Glomerular visceral epithelial cell (primary cell): ENCODE results near the gene PAM16.

Experiments
- DNase-seq: peaks from one replicate; pipeline ENCODE4 v3.0.0-alpha.2; 2016; ENCODE audit errors: extremely low spot score

Gene PAM16

GRCh38 chr16:4319454-4320421 lies 31.4 kb downstream of the PAM16 start:
- no peak for DNase-seq

- no peak for DNase-seq
Observed at GRCh38 chr16:4318967-4319366, 32.2 kb downstream of the PAM16 start.

- no peak for DNase-seq
Observed at GRCh38 chr16:4318451-4318910, 32.6 kb downstream of the PAM16 start.

DNA sequence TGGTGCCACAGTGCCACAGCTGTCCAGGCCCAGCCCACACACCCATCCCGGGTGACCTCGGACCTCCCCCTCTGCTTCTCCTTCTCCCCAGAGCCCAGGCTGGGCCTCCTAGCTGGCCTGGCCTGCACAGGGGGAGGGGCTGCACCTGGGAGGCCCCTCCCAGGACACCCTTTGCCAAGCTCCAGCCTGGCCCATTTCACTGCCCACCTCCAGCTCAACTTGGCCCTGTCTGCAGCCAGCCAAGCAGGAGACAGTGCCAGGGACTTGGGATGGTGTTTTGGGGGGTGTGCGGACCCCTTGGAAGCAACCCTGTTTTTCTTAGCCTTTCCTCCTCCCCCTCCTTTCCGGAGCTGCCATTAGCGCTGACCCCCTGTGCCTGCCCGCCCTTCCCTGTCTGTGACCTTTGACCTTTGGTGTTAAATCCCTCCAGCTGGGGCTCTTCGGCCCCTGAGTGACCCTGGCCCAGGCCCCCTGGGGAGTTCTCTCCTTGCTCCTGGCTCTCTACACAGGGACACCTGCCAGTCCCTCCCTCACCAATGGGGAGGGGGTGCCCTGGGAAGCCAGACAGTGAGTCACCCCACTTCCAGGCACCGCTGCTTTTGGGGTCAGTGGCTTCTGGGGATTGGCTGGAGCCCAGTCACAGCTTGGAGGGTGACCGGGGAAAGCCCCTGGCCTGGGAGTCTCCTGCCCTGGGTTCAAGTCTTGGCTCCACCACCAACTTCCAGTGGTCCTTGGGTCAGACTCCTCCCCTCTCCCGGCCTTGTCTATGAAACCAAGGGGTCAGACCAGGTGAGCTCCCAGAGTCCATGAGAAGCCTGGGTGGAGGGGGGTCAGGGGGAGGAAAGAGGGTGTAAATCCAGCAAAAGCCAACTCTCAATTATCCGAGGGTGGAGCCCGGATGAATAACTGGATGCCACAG lies 33.3 kb downstream of the PAM16 start:
- DNase-seq, result peak; percentile 80

GRCh38 chr16:4316864-4317531 lies 34.1 kb downstream of the PAM16 start:
- DNase-seq, result peak; percentile 78

- no peak for DNase-seq
Observed at GRCh38 chr16:4316108-4316863, 34.8 kb downstream of the PAM16 start.

- peak; percentile 89 for DNase-seq
Observed at GRCh38 chr16:4315186-4316107, 35.7 kb downstream of the PAM16 start, which contains the start of gene GLIS2. Gene GLIS2 (plus strand): TSS chr16:4316067. CDS start chr16:4332281, 16,214 bp downstream.

DNA sequence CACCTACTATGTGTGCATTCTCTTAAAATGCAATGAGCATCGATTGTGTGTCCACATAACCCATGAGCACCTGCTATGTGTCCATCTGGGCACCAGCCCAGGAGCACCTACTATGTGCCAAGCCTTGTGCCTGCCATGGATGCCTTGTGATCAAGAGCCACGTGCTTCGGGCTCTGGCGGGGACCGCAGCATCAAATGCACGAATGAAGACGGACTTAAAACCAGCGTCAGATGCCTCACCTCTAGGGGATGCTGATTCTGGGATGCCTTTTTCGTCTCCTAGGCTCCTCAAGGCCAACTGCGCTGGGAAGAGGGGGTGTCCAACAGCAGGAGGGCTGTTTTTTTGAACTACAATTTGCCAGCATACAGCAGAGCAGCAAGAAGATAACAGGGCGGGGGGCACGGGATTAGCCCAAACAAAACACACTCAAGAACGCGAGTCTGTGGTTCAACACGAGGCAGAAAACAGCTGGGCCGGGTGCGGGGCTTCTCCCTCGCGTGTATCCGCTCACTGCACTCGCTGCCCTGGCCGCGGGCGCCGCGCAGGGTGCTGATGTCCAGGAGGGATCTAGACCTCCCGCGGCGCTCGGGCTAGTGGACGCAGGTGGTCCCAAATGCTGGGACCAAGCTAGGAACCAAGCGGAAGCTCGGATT lies 36.5 kb downstream of the PAM16 start:
- DNase-seq, result peak; percentile 56

- DNase-seq, result peak; percentile 92
Observed at GRCh38 chr16:4313563-4314531, 37.3 kb downstream of the PAM16 start.

GRCh38 chr16:4309833-4310266 lies 41.3 kb downstream of the PAM16 start:
- DNase-seq, result peak; percentile 86

- DNase-seq, result no peak
Observed at GRCh38 chr16:4309102-4309832, 41.9 kb downstream of the PAM16 start.

DNA sequence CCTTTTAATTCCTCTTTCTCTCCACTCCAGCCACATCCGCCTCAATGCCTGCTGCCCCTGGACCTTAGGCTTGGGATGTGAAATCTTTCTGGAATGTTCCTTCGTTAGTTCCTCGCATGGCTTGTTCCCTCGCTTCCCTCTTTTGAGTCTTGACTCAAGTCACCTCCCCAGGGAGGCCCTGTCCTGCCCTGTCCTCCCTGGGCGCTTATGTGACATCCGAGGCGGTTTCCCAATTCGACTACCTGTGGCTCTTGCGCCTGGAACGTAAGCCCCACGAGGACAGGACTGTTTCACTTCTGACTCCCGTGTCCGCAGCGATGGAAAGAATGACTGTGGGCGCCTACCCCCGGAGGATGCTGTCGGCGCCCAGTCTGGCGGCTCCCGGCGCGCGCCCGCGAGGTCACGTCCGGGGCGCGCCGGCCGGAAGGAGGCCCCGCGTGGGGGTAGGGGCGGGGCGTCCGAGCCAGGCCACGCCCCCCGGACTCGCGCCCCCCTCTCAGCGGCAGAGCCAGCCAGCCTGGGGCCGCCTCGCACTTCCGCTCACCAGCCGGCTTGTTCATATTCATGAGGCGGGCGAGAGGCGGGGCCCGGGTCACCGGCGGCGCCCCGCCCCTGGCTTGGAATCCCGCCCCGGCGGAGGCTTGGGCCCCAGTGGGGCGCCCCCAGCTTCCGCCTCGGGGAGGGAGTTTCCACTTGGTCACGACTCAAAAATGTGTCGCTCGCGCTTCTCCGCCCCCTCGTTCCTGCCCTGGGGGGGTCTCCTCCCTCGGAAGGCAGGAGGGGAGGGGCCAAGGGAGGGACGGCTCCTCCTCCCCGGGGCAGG lies 43.7 kb downstream of the PAM16 start:
- DNase-seq, result peak; percentile 97

GRCh38 chr16:4306470-4307214 lies 44.5 kb downstream of the PAM16 start:
- peak; percentile 53 for DNase-seq

- no peak for DNase-seq
Observed at GRCh38 chr16:4303973-4304372, 47.1 kb downstream of the PAM16 start.

DNA sequence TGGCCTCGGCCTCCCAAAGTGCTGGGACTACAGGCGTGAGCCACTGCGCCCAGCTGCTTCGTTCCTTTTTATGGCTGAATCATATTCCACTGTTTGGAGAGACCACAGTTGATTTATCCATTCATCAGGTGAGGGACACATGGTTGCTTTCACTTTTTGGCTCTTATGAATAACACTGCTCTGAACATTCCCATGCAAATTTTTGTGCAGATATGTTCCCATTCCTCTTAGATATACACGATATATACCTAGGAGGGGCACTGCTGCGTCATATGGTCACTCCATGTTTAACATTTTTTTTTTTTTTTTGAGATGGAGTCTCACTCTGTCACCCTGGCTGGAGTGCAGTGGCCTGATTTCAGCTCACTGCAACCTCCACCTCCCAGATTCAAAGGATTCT lies 49.2 kb downstream of the PAM16 start:
- DNase-seq, result no peak

DNA sequence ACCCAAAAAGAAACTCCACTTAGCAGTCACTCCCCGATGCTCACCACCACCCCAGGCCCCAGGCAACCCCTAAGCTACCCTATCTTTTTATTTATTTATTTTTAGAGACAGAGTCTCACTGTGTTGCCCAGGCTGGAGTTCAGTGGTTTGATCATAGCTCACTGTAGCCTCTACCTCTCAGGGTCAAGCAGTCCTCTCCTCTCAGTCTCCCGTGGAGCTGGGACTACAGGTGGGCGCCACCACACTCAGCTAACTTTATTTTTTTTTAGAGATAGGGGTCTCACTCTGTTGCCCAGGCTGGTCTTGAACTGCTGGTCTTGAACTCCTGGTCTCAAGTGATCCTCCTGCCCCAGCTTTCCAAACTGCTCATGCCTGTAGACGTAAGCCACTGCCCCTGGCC lies 49.9 kb downstream of the PAM16 start:
- DNase-seq, result no peak
